Iris pigment epithelial cell (primary cell): Measurements from ENCODE around the gene VOPP1.
A peak's percentile ranks its signal among the peaks of the same experiment; 100 is the strongest.
"Not testable (repeated sequence)": the region's sequence is repeated elsewhere in the genome, so short reads cannot be mapped to it uniquely, and the experiment has no call there.

ENCODE experiments used
- DNase-seq: peaks from one replicate; pipeline ENCODE4 v3.0.0-alpha.2; 2011; ENCODE audit warnings: low read depth

The VOPP1 gene

GRCh38 chr7:55488216-55488615 lies 84.1 kb downstream of the VOPP1 start:
- DNase-seq: no peak

- no peak for DNase-seq
Observed at GRCh38 chr7:55486991-55487390, 85.3 kb downstream of the VOPP1 start.

GRCh38 chr7:55486192-55486590 lies 86.1 kb downstream of the VOPP1 start:
- DNase-seq: no peak

GRCh38 chr7:55485501-55486191 lies 86.7 kb downstream of the VOPP1 start:
- no peak for DNase-seq

- DNase-seq: no peak
Observed at GRCh38 chr7:55484834-55485233, 87.5 kb downstream of the VOPP1 start.

- DNase-seq: no peak
Observed at GRCh38 chr7:55484241-55484640, 88.1 kb downstream of the VOPP1 start.

- no peak for DNase-seq
Observed at GRCh38 chr7:55483046-55483445, 89.3 kb downstream of the VOPP1 start.

- DNase-seq: no peak
Observed at GRCh38 chr7:55481155-55481554, 91.1 kb downstream of the VOPP1 start.

GRCh38 chr7:55478700-55479099 lies 93.6 kb downstream of the VOPP1 start:
- DNase-seq: no peak

GRCh38 chr7:55477781-55478374 lies 94.4 kb downstream of the VOPP1 start:
- DNase-seq: peak; percentile 90

- no peak for DNase-seq
Observed at GRCh38 chr7:55476852-55477780, 95.2 kb downstream of the VOPP1 start.

GRCh38 chr7:55475855-55476803 lies 96.2 kb downstream of the VOPP1 start:
- DNase-seq: peak; percentile 44

- no peak for DNase-seq
Observed at GRCh38 chr7:55474944-55475854, 97.1 kb downstream of the VOPP1 start.

GRCh38 chr7:55473932-55474331 lies 98.4 kb downstream of the VOPP1 start:
- no peak for DNase-seq

- DNase-seq: no peak
Observed at GRCh38 chr7:55472928-55473725, 99.2 kb downstream of the VOPP1 start.

GRCh38 chr7:55472406-55472805 lies 99.9 kb downstream of the VOPP1 start:
- DNase-seq: not testable (repeated sequence)

- not testable (repeated sequence) for DNase-seq
Observed at GRCh38 chr7:55471594-55471993, 100.7 kb downstream of the VOPP1 start.

- no peak for DNase-seq
Observed at GRCh38 chr7:55470261-55470660, 102.0 kb downstream of the VOPP1 start.

- no peak for DNase-seq
Observed at GRCh38 chr7:55469721-55470120, 102.6 kb downstream of the VOPP1 start.

- DNase-seq: no peak
Observed at GRCh38 chr7:55469271-55469681, 103.0 kb downstream of the VOPP1 start.
